GM19467 (cell line): Measurements from ENCODE around the gene TNFAIP2.
"Not testable (repeated sequence)": the region's sequence is repeated elsewhere in the genome, so short reads cannot be mapped to it uniquely, and the experiment has no call there.

Experiments used
- ATAC-seq: cut with Tn5 transposase; IDR thresholded peaks from one replicate; pipeline ENCODE4 v1.9.1; 2021; ENCODE audit warnings: mild to moderate bottlenecking, moderate library complexity; ENCODE audit not compliant: unreplicated experiment

The TNFAIP2 gene

DNA sequence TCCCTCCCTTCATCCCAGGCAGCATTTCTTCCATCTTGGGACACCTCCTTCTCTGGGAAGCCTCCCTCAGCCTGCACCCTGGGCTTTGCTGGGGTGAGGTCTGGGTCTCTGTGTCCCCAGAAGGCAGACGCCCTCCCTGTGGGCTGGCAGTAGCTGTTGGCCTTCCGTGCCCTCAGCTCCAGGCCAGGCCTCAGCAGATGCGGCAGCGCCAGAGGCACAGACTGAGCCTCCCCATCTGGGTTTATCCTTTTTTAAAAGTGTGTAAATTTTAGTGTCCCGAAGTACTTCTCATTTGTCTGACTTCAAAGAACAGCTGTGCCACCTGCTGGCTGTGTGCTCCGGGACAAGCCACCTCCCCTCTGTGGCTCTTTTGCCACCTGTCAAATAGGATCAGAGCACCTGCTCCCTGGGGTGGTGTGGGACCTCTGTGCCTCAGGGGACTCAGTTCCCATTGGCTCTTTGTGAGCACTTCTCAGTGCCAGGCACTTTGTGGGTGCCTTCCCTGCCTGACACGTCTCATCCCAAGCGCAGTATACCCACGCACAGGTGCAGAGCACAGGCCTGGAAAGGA lies 17.6 kb upstream of the TNFAIP2 start:
- no peak for ATAC-seq

DNA sequence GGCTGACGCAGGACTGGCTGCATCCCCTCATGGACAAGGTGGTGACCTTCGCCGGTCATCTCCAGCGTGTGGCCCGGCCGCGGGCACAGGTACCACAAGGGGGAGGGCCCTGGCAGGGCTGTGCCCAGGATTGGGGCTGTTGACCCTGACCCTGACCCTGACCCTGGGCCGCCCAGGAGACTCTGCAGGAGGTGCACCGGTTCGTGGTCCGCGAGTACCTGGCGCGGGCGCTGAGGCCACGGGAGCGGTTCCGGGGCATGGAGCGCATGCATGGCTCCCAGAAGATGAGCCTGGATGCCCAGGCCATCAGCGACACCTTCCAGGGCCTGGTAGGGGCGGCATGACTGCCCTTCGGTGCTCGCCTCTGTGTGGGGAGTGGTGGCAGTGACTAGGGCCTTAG lies 15.8 kb upstream of the TNFAIP2 start:
- ATAC-seq, result no peak

DNA sequence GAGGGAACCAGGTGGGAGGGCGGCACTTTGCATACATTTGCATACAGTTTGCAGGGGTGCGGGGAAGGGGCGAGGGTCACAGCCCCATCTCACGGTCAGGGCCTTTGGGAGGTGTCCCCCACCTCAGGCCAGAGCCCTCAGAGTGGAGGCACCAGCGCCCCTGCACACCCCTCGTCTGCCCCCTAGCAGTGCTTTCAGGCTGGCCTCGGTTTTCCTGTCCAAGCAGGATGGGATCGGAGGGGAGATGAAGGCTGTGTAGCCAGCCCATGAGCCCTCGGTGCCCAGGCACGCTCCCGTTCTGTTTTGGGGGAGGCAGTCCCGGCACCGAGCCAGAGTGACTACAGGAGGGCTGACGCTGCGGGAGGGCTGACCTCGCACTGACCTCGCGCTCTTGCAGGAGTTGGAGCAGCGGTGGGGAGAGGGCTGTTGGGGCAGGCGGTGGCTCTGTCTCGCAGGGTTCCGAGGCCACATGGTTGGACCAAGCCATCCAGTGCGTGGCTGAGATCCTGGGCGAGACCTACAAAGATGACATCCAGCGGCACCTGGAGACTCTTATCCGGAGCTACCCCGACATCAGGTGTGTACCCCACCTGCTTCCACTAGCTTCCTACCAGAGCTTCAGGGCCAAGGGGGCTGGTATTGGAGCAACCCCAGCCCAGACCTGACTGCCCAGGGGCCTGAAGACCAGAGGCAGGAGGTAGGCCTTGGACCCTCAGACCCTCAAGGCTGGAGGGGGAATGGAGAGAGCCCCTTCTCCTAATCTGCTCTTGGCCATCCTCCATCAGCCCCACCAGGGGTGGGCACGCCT lies 15.1 kb upstream of the TNFAIP2 start:
- ATAC-seq, result no peak

DNA sequence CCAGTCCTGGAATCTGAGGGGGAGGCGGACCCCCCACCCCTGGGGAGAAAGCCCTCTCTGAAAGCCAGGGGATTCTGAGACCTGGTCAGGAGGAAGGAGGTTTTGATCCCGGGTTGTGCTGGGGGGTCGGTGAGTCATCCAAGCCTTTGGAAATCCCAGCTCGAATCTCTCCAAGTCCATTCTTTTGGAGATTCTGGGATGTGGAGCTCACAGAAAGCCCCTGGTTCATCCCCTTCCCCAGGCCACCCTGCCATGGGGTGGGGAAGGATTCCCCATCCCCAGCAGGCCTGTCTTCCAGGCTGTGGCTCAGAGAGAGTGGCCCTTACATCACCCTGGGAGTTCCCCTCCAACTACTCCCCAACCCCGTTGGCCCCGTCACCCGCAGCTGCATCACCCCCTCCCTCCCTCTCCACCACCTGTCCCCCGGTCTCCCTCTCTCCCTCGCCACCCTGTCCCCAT lies 14.5 kb upstream of the TNFAIP2 start:
- no peak for ATAC-seq

DNA sequence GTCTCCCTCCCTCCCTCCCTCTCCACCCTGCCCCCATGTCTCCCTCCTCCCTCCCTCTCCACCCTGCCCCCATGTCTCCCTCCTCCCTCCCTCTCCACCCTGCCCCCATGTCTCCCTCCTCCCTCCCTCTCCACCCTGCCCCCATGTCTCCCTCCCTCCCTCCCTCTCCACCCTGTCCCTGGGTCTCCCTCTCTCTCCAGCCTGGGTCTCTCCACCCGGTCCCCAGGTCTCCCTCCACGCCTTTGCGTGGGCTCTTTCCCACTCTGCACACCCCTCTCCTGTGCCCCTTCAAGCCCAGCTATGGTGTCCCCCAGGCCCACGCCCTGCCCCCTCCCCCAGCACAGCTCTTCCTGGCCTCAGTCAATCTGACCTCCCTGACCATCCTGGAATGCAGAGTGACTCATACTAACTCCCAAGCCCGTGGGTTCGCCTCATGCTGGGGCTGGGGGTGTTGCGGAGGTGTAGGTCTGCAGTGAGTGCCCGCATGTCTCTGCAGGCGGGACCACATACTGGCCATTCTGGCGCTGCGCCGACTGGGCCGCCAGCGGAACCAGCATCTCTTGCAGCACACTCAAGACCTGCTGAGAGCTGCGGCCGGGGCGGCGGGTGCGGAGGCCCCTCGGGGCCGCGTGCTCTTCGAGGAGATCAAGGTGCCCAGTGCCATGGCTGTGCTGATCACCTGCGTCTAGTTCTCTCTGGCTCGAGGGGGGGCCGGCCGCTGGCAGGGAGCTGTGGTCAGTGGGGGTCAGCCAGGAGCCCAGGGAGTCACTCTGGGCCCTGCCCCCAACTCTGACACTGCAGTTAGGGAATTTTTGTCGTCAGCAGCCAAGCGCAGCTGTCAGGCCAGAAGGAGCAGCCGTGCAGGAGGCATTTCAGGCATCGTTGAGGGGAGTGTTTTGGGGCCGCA lies 13.5 kb upstream of the TNFAIP2 start:
- ATAC-seq, result no peak

DNA sequence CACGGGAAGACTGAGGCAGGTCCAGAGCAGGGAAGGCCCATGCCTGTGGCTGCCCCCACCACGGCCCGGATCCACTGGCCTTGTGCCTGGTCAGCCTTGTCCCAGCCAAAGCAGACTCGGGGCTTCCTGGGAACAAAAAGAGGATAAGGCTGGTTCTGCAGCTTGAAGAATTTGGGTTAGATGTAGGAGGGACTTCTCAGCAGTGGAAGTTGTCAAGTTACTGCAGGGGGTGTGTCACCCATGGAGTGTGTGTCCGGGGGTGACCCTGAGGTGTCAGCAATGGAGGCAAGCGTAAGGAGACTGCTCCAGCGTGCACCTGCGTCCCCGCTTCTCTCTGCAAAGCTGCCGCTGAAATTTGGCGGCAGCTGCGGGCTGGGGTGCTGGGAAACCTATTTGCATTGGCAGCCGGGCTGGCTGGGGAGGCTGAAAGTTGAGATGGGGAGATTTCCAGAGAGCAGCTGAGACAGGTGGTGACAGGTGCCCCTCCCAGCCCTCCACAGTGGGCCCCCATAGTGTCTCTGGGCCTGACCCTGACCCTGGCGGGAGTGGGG lies 12.5 kb upstream of the TNFAIP2 start:
- ATAC-seq, result no peak

DNA sequence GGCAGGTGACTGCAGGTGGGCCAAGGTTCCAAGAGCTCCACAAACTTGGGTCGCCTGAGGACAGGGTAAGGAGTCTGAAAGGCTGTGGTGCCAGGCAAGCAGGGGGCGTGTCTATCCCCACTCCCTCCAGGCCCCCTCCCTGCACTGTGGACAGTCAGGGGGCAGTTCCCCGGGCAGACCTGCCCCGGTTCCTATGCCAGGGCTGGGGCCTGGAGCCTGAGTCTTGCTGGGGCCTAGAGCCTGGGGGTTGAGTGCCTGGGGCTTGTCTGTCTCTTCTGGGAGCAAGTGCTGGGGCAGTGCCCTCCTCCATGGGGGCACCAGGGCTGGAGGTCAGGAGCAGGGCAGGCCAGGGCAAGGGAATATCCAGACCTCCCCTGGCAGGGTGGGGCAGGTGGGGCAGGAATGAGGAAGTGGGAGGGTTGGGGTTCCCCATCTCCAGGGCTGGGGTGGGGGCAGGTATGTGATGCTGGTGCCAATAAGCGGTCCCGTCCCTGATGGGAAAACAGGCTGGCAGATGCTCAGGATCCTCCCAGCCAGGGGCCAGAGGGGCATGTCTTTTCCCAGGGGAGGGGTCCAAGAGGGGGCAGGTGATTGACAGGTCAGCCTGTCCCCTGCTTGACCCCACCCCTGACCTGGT lies 11.9 kb upstream of the TNFAIP2 start:
- ATAC-seq, result no peak

DNA sequence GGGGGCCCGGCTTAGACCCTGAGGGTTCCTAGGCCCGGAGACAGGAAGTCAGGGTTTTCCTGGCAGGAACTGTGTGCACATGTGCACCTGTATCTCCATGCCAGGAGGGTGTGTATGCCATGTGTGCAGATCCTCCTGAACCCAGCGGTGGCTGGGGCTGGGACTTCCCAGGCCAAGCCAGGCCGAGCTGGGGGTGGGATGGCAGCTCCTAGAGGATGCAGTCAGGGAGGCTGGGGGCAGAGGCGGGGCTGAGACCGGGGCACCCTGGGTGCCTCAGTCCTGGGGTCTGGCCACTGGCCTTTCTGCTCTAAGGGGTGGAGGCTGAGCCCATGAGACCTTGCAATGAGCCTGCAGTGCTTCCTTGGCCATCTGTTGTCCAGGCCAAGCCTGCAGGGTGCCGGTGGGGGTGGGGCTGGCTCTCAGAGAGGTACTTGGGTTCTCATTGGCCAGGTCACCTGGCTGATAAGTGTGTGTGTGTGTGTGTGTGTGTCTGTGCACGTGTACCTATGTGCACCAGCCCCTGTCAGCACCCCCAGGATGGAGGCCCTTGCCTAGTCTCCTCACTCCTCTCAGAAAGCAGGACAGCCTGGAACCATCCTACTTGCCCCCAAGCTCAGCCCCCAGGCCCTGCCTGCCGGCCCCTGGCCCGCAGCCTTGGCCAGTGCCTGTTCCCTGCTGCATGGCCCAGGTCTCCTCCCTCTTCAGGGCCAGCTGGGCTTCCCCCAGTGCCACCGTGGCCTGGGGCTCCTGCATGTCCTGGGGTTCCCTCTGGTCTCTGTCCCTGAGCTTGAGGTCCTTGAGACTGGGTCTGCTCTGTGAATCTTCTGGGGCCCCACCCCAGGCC lies 10.6 kb upstream of the TNFAIP2 start:
- ATAC-seq, result no peak

DNA sequence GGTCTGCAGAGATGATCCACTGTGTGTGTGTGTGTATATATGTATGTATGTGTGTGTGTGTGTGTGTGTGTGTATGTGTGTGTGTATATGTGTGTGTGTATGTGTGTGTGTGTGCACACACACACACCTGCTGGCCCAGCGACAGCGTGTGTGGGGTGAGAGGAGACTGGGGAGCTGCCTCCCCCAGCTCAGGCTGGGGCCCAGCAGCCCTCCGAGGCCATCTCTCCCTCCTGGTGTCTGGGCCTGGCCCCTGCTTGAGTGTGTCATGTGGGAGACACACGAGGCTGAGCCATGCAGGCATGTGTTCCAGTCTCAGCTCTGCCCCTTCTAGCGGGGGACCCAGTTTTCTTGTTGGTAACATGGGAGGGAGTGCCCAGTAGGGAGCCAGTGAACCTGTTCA lies 10.0 kb upstream of the TNFAIP2 start:
- no peak for ATAC-seq

DNA sequence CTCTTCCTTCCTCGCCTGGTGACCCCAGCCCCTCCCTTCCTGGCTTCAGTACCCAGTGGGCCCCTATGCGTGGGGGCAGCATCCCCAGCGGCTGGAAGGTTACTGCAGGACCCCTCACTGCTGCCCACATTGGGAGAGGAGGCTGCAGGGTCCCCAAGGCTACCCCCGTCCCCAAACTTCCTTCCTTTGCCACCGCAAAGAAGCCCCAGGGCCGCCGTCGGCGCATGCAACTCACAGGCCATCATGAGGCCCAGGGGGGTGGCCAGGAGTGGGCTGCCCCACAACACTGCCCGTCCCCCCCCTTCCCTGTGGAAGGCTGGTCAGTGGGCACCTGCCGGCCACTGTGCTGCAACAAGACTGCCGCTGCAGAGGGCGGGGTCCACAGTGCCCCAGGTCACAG lies 9.5 kb upstream of the TNFAIP2 start:
- ATAC-seq, result no peak

DNA sequence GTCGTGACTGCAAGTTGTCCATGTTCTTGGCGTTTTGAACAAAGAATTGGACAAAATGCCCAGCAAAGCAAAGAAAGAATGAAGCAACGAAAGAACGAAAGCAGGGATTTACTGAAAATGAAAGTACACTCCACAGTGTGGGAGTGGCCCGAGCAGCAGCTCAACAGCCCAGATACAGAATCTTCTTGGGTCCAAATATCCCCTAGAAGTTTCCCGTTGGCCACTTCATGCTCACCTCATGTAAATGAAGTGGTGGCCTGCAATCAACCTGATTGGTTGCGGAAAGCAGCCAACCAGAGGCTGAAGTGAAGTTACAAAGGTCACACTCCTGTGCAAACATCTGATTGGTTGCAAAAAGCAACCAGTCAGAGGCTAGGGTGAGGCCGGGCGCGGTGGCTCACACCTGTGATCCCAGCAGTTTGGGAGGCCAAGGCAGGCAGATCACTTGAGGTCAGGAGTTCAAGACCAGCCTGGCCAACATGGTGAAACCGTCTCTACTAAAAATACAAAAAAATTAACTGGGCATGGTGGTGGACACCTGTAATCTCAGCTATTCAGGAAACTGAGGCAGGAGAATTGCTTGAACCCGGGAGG lies 8.1 kb upstream of the TNFAIP2 start:
- ATAC-seq, result not testable (repeated sequence)

DNA sequence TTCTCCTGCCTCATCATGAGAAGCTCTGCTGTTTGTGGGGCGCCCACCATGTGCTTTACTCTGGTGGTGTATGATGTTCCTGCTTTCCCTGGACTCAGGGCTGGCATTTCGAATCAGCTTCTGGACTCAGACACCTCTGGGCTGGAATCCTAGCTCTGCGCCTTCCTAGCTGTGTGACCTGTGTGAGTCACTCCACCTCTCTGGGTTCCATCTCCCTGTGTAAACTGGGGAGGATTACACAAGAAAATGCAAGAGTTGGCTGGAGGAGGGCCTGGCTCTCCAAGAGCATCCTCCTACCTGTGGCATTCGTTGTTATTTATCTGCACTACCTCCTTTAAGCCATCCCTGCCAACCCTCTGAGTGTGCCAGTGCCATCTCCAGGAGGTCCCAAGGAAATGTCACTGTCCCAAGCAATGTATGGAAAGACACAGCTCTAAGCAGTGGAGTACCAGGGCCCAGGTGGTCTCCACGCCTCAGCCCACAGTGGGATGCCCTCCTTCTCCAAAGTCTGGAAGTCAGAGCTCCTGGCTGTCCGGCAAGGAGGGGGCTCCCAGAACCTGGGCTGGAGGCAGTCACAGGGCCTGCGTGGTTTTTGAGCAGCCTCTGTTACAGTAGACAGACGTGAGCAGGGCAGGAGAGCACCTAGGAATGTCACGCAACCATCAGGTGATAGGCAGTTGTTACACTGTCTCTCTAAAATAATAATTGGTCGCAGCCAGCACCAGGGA lies 7.3 kb upstream of the TNFAIP2 start:
- ATAC-seq, result no peak

DNA sequence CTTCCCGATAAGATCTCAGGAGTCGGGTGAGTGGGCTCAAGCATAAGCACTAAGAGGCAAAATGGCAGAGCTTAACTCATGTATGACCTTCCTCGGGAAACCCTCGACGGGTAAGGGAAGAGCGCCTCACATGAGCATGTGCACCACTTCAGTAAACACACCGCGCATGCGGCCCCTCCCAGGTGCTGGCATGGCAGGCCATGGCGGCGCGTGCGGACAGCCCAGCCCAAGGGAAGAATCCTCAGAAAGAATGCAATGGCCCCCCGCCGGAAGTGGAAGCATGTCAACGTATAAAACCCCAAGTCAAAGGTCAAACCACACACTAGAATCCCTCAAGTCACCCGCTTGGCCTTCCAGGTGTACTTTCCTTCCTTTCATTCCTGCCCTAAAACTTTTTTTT lies 6.6 kb upstream of the TNFAIP2 start:
- ATAC-seq, result no peak

DNA sequence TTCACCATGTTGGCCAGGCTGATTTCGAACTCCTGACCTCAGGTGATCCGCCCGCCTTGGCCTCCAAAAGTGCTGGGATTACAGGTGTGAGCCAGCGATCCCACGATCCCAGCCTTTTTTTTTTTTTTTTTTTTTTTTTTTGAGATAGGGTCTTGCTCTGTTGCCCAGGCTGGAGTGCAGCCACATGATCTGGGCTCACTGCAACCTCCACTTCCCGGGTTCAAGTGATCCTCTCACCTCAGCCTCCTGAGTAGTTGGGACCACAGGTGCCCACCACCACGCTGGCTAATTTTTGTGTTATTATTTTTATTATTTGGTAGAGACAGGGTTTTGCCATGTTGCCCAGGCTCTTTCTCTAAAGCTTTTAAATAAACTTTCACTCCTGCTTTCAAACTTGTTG lies 5.8 kb upstream of the TNFAIP2 start:
- not testable (repeated sequence) for ATAC-seq

DNA sequence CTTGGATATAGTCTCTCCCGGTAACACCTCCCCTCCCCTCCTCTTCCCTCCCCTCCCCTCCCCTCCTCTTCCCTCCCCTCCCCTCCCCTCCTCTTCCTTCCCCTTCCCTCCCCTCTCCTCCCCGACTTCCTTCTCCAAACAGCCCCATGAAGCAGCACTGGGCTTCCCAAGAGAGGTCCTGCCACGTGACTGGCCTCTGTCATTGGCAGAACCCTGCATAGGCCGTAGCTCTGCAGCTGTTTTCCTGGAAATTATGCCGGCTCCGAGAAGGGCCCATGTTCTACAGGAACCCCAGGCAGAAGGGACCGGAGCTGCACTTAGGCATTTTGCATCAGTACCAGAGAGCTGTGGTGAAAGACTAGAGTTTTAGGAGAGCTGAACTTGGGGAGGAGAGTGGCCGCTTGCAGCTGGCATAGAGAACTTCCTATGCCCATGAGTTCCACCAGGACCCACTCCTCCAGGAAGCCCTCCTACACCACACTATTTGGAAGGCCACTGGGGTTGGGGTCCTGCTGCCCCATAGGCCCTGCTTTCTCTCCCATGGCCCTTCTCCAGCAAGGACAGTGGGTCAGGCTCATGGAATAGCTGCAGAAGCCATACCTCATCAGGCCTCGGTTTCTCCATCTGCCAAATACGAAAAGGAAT lies 5.1 kb upstream of the TNFAIP2 start:
- ATAC-seq, result no peak

DNA sequence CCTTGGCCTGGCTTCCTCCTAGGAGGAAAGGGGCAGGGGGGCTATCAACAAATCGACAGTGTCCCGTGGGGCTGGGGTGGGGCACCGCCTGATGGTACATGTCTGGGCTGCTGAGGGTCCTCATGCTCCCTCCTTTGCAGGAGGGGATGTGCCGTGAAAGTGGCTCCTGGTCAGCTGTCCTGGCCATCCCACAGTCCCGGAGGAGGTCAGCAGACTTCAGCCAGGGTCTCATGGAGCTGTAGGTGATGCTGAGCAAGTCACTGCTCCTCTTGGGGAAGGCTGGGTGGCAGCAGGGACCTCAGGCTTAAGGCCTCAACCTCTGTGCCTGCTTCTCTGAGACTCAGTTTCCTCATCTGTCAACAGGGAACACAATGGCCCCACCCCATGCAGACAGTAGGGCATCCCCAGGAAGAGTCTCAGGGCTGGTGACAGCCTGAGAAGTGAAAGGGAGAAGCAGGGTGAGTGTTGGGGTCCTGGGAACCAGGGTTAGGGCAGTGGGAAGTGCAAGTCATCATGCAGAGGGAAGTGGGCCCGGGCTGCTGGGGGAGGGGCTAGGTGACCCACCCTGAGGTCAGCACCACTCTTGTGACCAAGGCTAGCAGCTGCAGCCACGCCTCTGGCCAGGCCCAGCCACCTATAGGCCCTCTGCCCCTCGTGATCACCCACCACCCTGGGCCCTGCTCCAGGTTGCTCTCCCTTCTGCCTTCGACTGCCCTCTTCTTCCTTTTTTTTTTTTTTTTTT lies 4.4 kb upstream of the TNFAIP2 start:
- no peak for ATAC-seq

DNA sequence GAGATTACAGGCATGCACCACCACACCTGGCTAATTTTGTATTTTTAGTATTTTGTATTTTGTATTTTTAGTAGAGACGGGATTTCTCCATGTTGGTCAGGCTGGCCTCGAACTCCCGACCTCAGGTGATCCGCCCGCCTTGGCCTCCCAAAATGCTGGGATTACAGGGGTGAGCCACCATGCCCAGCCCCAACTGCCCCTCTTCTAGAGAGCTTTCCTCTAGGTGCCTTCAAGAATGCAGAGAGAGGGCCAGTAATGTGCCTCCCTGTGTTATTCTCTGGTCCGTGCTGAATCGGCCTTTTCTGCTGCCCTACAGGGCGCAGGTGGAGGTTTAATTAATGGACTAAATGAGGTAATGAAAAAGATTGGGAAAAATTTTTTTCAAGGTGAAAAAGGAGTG lies 3.7 kb upstream of the TNFAIP2 start:
- not testable (repeated sequence) for ATAC-seq
